ENCODE measurements around the gene SMARCD2. TPM values are rescaled to one million over a fixed set of nuclear protein-coding genes. Genes with fewer than 3 reads are reported as not detected.

SMARCD2 gene
- total and polyA plus RNA-seq, 2 of the 13 experiments (the other 11 are each of a cell fraction or from before 2014, with no cell fraction given): 122 to 150 TPM

DNA sequence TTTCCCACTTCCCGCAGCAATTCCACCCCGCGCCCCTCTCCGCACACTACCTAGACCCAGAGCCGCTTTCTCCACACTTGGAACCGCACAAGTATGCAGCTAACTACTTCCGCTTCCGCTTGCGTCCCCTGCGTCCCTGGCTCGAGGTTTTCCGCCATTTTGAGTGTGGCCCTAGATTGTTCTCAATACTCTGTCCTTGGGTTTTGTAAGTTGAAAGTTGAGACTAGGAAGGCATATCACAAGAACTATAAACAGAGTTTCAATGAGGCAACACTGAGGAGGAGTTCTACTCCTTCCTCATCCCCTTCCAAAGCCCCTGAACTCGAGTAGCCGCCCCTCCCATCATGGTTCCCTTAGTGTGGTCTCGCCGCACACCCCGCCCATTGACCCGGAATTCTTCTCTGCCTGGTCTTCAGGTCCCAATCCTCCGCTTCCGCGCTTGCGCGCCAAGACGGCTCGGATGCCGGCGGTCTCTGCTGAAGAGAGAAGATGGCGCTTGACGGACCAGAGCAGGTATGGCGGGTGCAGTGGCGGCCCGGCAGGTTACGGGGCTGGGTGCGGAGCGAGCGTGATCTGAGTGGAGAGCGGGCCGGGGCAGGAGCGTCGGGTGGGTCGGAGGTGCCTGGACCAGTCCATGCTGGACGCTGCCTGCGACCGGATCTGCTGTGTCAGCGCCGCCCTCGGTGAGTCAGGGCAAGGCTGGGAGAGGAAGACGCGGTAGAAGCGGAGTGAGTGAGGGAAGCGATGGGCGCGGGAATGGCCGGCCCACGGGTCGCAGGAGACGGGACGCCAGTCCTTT lies 15.3 kb downstream of the SMARCD2 start, which contains the start of the genes FTSJ3 and PSMC5 (continued):
- TF ChIP-seq, protein P1, sequence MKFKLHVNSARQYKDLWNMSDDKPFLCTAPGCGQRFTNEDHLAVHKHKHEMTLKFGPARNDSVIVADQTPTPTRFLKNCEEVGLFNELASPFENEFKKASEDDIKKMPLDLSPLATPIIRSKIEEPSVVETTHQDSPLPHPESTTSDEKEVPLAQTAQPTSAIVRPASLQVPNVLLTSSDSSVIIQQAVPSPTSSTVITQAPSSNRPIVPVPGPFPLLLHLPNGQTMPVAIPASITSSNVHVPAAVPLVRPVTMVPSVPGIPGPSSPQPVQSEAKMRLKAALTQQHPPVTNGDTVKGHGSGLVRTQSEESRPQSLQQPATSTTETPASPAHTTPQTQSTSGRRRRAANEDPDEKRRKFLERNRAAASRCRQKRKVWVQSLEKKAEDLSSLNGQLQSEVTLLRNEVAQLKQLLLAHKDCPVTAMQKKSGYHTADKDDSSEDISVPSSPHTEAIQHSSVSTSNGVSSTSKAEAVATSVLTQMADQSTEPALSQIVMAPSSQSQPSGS (CRISPR knock-in tag; IDR thresholded peaks at IDR 0.05): peak; percentile 65; the same call in 1 of the 2 replicates
- TF ChIP-seq, protein P2, sequence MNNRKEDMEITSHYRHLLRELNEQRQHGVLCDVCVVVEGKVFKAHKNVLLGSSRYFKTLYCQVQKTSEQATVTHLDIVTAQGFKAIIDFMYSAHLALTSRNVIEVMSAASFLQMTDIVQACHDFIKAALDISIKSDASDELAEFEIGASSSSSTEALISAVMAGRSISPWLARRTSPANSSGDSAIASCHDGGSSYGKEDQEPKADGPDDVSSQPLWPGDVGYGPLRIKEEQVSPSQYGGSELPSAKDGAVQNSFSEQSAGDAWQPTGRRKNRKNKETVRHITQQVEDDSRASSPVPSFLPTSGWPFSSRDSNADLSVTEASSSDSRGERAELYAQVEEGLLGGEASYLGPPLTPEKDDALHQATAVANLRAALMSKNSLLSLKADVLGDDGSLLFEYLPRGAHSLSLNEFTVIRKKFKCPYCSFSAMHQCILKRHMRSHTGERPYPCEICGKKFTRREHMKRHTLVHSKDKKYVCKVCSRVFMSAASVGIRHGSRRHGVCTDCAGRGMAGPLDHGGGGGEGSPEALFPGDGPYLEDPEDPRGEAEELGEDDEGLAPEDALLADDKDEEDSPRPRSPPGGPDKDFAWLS (CRISPR knock-in tag; IDR thresholded peaks at IDR 0.05; ENCODE audit: borderline replicate concordance): peak; percentile 93; the same call in 1 of the 2 replicates
- no peak for TF ChIP-seq FUBP1 (CRISPR knock-in tag; IDR thresholded peaks at IDR 0.05; ENCODE audit: borderline replicate concordance)
- TF ChIP-seq CCDC6 (CRISPR knock-in tag; IDR thresholded peaks at IDR 0.05): peak; percentile 79; the same call in 1 of the 2 replicates
- TF ChIP-seq ZNF350 (CRISPR knock-in tag; IDR thresholded peaks at IDR 0.05; ENCODE audit: borderline replicate concordance, low read depth): peak; percentile 78
- TF ChIP-seq KDM5B (CRISPR knock-in tag; IDR thresholded peaks at IDR 0.05; ENCODE audit: borderline replicate concordance): peak; percentile 98
- no peak for TF ChIP-seq KLF16 (CRISPR knock-in tag; IDR thresholded peaks at IDR 0.05)
- TF ChIP-seq ZNF672 (CRISPR knock-in tag; IDR thresholded peaks at IDR 0.05): no peak
- TF ChIP-seq, protein P3, sequence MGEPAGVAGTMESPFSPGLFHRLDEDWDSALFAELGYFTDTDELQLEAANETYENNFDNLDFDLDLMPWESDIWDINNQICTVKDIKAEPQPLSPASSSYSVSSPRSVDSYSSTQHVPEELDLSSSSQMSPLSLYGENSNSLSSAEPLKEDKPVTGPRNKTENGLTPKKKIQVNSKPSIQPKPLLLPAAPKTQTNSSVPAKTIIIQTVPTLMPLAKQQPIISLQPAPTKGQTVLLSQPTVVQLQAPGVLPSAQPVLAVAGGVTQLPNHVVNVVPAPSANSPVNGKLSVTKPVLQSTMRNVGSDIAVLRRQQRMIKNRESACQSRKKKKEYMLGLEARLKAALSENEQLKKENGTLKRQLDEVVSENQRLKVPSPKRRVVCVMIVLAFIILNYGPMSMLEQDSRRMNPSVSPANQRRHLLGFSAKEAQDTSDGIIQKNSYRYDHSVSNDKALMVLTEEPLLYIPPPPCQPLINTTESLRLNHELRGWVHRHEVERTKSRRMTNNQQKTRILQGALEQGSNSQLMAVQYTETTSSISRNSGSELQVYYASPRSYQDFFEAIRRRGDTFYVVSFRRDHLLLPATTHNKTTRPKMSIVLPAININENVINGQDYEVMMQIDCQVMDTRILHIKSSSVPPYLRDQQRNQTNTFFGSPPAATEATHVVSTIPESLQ (CRISPR knock-in tag; conservative IDR thresholded peaks at IDR 0.05): no peak; the same call in 1 of the 2 replicates
- TF ChIP-seq ZNF552 (CRISPR knock-in tag; IDR thresholded peaks at IDR 0.05; ENCODE audit: borderline replicate concordance): peak; percentile 91; the same call in 1 of the 2 replicates
- peak; percentile 77 for TF ChIP-seq DR1 (CRISPR knock-in tag; IDR thresholded peaks at IDR 0.05)
- peak; percentile 93; the same call in 1 of the 2 replicates for TF ChIP-seq SIN3A (IDR thresholded peaks at IDR 0.05; ENCODE audit: borderline replicate concordance, low read depth, low read length)
- TF ChIP-seq BHLHE40 (IDR thresholded peaks at IDR 0.05; ENCODE audit: low read length): no peak
- no peak; the same call in 1 of the 2 replicates for TF ChIP-seq RFXAP (CRISPR knock-in tag; IDR thresholded peaks at IDR 0.05; ENCODE audit: borderline replicate concordance)
- TF ChIP-seq ZNF230 (CRISPR knock-in tag; IDR thresholded peaks at IDR 0.05): peak; percentile 89
- TF ChIP-seq ZNF780A (CRISPR knock-in tag; IDR thresholded peaks at IDR 0.05): 0 out of 2 replicates have a peak, but pooled peaks have one; percentile 64
- TF ChIP-seq SP5 (CRISPR knock-in tag; IDR thresholded peaks at IDR 0.05; ENCODE audit: borderline replicate concordance, low read depth): peak; percentile 23; the same call in 1 of the 2 replicates
- TF ChIP-seq MED1 (CRISPR knock-in tag; IDR thresholded peaks at IDR 0.05): peak; percentile 68
- TF ChIP-seq ZNF782 (CRISPR knock-in tag; IDR thresholded peaks at IDR 0.05; ENCODE audit: borderline replicate concordance): peak; percentile 99
- no peak for TF ChIP-seq SRSF9 (IDR thresholded peaks at IDR 0.05; ENCODE audit: borderline replicate concordance, insufficient read depth, low read depth, low read length, poor library complexity, severe bottlenecking)
